ENCODE results near the gene ABCE1. TPM values are rescaled to one million over a fixed set of nuclear protein-coding genes. Genes with fewer than 3 reads are reported as not detected.

ABCE1 gene
- polyA plus RNA-seq, 1 experiment, result 50.6 TPM

DNA sequence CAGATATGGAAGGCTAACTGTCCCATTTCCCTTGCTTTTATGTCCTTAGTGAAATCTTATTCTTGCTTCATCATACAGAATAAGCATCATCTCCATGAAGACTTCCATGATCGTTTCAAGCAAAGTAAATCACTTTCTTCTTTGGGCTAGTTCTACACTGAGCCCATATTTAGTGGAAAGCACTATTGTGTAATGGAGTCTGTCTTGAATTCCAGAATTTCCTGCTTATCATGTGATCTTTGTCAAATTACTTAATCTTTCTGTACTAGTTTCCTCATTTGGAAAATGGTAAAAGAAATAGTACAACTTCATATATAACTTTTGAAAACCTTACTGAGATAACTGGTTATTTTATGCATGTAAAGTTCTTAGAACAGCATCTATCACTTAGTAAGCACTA lies 7.7 kb upstream of the ABCE1 start:
- ChIA-PET CTCF (no interaction called here), POLR2A (no interaction called here)
- Histone ChIP-seq H3K4me3 (ENCODE audit: low read depth, low read length) (no peak overlapping the region), H3K36me3 (ENCODE audit: control insufficient read depth, insufficient read depth, low read length) (peaks cover 3% of the 10 kb centered on the region), H3K27me3 (ENCODE audit: control insufficient read depth, insufficient read depth, low read length) (no peaks in the 10 kb centered on the region)
- TF ChIP-seq, protein P1, sequence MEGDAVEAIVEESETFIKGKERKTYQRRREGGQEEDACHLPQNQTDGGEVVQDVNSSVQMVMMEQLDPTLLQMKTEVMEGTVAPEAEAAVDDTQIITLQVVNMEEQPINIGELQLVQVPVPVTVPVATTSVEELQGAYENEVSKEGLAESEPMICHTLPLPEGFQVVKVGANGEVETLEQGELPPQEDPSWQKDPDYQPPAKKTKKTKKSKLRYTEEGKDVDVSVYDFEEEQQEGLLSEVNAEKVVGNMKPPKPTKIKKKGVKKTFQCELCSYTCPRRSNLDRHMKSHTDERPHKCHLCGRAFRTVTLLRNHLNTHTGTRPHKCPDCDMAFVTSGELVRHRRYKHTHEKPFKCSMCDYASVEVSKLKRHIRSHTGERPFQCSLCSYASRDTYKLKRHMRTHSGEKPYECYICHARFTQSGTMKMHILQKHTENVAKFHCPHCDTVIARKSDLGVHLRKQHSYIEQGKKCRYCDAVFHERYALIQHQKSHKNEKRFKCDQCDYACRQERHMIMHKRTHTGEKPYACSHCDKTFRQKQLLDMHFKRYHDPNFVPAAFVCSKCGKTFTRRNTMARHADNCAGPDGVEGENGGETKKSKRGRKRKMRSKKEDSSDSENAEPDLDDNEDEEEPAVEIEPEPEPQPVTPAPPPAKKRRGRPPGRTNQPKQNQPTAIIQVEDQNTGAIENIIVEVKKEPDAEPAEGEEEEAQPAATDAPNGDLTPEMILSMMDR (IDR thresholded peaks at IDR 0.05; ENCODE audit: insufficient read depth, low read depth, low read length), result no peak
- DNase-seq (ENCODE audit: low read depth), result no peak

DNA sequence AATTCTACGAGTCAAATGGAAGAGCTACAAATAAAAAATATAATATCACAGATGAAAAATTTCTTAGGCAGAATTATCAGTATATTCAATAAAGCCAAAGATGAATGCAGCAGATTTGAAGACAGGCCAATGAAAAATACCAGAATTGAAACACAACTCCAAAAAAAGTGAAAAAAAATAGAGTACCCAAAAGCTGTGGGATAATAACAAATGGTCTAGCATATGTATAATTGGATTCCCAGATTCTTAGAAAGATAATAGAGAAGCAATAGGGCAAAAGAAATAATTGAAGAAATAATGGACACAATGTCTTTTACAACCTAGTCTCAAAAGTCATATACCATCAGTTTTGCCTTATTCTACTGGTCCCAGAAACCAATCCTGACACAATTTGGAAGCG lies 4.5 kb upstream of the ABCE1 start:
- no peak overlapping the region for H3K4me3 ChIP-seq (ENCODE audit: low read depth, low read length)
- TF ChIP-seq, protein P1 (IDR thresholded peaks at IDR 0.05; ENCODE audit: insufficient read depth, low read depth, low read length), result no peak
- ChIA-PET CTCF (no interaction called here), POLR2A (no interaction called here)
- DNase-seq (ENCODE audit: low read depth), result no peak
- no peaks in the 10 kb centered on the region for H3K27me3 ChIP-seq (ENCODE audit: control insufficient read depth, insufficient read depth, low read length)
- H3K36me3 ChIP-seq (ENCODE audit: control insufficient read depth, insufficient read depth, low read length), result peaks cover 2% of the 10 kb centered on the region

DNA sequence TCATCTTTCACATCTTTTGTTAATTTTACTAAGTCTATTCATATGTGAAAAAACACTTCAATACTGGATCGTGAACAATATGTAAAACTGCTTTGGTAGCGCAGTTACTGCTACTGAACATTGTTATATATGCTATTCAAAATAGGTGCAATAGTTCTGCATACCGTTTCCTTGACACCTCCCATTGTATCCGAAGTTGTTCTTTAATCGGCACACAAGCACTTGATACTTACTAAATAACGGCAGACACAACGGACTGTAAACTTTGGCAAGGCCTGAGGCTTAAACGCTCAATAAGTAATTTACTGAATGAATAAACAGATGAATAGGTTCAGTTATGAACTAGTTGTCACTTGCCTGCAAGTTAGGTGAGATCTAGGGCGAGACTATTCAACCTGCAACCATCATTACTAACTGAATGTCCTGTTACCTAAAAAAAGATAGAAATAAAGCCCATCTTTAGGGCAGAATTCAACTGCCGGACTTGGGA lies 735 bp upstream of the ABCE1 start:
- no peaks in the 10 kb centered on the region for H3K27me3 ChIP-seq (ENCODE audit: control insufficient read depth, insufficient read depth, low read length)
- no peak for DNase-seq (ENCODE audit: low read depth)
- ChIA-PET POLR2A (interaction anchor here (0.7 kb wide), 1 partner anchor 1984 kb away, joined by 3 read pairs; no protein-coding TSS in a partner anchor), CTCF (no interaction called here)
- peak overlapping the region; percentile 59 for H3K4me3 ChIP-seq (ENCODE audit: low read depth, low read length)
- peaks cover 2% of the 10 kb centered on the region; the same call in 1 of the 2 replicates for H3K36me3 ChIP-seq (ENCODE audit: control insufficient read depth, insufficient read depth, low read length)
- TF ChIP-seq, protein P1 (IDR thresholded peaks at IDR 0.05; ENCODE audit: insufficient read depth, low read depth, low read length), result no peak

DNA sequence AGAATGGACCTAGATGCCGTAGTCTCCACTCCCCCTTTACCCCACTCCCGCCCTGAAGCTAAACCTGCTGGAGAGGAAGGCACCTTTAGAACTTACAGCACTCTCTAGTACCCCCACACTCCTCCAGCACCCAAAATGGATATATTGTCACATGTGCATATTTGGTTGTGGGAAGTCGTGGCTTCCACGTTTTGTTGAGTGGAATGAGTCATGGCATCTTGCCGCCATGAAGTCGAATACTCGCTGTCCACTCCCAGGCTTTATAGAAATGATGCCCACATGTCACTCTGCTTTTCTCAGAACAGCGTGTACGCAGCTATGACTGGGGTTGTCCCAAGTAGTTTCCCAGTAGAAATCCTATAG lies 545 bp downstream of the ABCE1 start:
- no peak for DNase-seq (ENCODE audit: low read depth)
- ChIA-PET POLR2A (no interaction called here), CTCF (interaction anchor here (1.5 kb wide), 1 partner anchor 11 kb away, joined by 3 read pairs; no protein-coding TSS in a partner anchor)
- Histone ChIP-seq H3K4me3 (ENCODE audit: low read depth, low read length) (peak overlapping the region; percentile 59), H3K27me3 (ENCODE audit: control insufficient read depth, insufficient read depth, low read length) (no peaks in the 10 kb centered on the region), H3K36me3 (ENCODE audit: control insufficient read depth, insufficient read depth, low read length) (no peaks in the 10 kb centered on the region)
- TF ChIP-seq, protein P1 (IDR thresholded peaks at IDR 0.05; ENCODE audit: insufficient read depth, low read depth, low read length), result no peak

DNA sequence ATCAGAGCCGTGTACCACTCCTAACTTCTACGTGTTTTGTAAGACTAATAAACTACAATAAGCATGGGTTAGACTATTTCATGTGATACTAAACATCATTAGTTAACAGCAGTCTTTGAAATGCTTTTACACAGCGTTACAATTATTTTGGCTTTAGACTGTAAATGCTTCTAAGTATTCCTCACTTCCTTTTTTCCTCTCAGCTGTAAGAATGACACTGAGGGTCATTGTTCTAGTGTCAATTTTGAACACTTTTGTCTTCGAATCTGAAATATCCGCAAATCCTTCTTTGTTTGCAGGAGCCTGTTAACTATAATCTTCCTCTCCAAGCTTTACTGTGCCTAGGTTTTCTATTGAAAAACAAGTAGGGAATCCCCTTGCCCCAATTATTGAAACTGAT lies 1.5 kb downstream of the ABCE1 start:
- TF ChIP-seq, protein P1 (IDR thresholded peaks at IDR 0.05; ENCODE audit: insufficient read depth, low read depth, low read length), result no peak
- POLR2A ChIA-PET, result no interaction called here
- Histone ChIP-seq H3K36me3 (ENCODE audit: control insufficient read depth, insufficient read depth, low read length) (no peaks in the 10 kb centered on the region), H3K4me3 (ENCODE audit: low read depth, low read length) (peak overlapping the region; percentile 59; the same call in 1 of the 2 replicates), H3K27me3 (ENCODE audit: control insufficient read depth, insufficient read depth, low read length) (no peaks in the 10 kb centered on the region)
- DNase-seq (ENCODE audit: low read depth), result no peak
- CTCF ChIA-PET, result interaction anchor here (0.6 kb wide), 2 partner anchors 56 to 75 kb away, joined by 3 read pairs; no protein-coding TSS in a partner anchor

Data from BJ (cell line).